ENCODE data around the gene TAC4.

TAC4 gene

GRCh38 chr17:49814781-49815529, 32.9 kb downstream of the TAC4 start:
- DNase-seq (ENCODE audit: low read depth in 2 of 2) = no peak

GRCh38 chr17:49809056-49809455, 38.8 kb downstream of the TAC4 start:
- DNase-seq (ENCODE audit: low read depth in 2 of 2) = no peak

- no peak for DNase-seq (ENCODE audit: low read depth in 2 of 2)
These were observed 49.1 kb downstream of the TAC4 start for GRCh38 chr17:49798738-49799137.

GRCh38 chr17:49798182-49798581, 49.7 kb downstream of the TAC4 start:
- DNase-seq (ENCODE audit: low read depth in 2 of 2) = no peak

GRCh38 chr17:49795372-49795771, 52.5 kb downstream of the TAC4 start:
- DNase-seq (ENCODE audit: low read depth in 2 of 2) = no peak

- DNase-seq (ENCODE audit: low read depth in 2 of 2) = no peak
These were observed 54.6 kb downstream of the TAC4 start for GRCh38 chr17:49793309-49793708.

GRCh38 chr17:49789243-49789578, 58.7 kb downstream of the TAC4 start:
- no peak for DNase-seq (ENCODE audit: low read depth in 2 of 2)

- DNase-seq (ENCODE audit: low read depth in 2 of 2) = peak; percentile 92 to 97
These were observed 59.2 kb downstream of the TAC4 start, which contains the start of gene KAT7 for GRCh38 chr17:49788478-49789242. TSS of gene KAT7 (plus strand) at chr17:49788681. CDS start at chr17:49788835, 154 bp downstream.
